GM06990 (cell line): ENCODE measurements around the gene NTSR1.

Experiments
- DNase-seq: peaks from one replicate; pipeline ENCODE4 v3.0.0-alpha.2; 2011; ENCODE audit not compliant: insufficient read length; ENCODE audit errors: extremely low read depth
- H3K27me3 ChIP-seq: replicated peaks from 2 replicates; pipeline ENCODE4 v1.6.0; 2011; ENCODE audit warnings: low read length; ENCODE audit not compliant: control insufficient read depth, insufficient read depth
- H3K36me3 ChIP-seq: 2 replicates; pipeline ENCODE4 v1.5.1; 2011; ENCODE audit warnings: low read length; ENCODE audit not compliant: control insufficient read depth, insufficient read depth
- H3K4me3 ChIP-seq: replicated peaks from 2 replicates; pipeline ENCODE4 v1.5.1; 2011; ENCODE audit warnings: low read depth, mild to moderate bottlenecking, control low read depth, low read length
- TF ChIP-seq, protein P1 (sequence below): IDR thresholded peaks from 2 replicates; pipeline ENCODE4 v1.5.1; 2011; ENCODE audit warnings: low read length, control low read depth, mild to moderate bottlenecking, inconsistent platforms; ENCODE audit not compliant: insufficient read depth, poor library complexity, severe bottlenecking

NTSR1 gene

DNA sequence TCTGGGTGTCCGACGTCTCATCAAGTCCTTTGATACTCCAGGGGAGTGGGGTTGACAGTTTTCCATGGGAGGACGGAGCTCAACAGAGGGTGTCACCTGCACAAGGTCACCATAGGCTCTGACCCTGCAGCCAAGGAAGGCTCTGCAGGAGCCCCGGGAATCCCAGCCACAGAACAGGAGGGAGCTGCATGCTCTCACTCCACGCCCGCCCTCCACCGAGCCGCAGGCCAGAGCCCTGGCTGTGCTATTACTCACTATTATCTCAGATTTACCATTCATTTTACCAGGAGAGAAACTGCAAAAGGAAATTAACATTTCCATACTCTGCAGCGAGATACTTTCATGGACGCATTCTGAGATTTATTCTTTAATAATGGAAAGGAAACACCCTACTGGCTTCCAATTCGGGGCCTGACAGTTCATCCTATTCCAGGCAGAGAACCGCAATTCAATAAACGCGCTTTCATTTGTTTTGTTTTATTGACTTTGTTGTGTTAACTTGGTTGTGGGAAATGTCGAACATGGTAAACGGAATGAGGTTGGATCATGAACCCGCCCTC, 18.3 kb upstream of the NTSR1 start:
- Histone ChIP-seq H3K36me3 (no peaks in the 10 kb centered on the region), H3K27me3 (peaks cover 5% of the 10 kb centered on the region), H3K4me3 (no peak overlapping the region)
- DNase-seq = no peak
- TF ChIP-seq, protein P1, sequence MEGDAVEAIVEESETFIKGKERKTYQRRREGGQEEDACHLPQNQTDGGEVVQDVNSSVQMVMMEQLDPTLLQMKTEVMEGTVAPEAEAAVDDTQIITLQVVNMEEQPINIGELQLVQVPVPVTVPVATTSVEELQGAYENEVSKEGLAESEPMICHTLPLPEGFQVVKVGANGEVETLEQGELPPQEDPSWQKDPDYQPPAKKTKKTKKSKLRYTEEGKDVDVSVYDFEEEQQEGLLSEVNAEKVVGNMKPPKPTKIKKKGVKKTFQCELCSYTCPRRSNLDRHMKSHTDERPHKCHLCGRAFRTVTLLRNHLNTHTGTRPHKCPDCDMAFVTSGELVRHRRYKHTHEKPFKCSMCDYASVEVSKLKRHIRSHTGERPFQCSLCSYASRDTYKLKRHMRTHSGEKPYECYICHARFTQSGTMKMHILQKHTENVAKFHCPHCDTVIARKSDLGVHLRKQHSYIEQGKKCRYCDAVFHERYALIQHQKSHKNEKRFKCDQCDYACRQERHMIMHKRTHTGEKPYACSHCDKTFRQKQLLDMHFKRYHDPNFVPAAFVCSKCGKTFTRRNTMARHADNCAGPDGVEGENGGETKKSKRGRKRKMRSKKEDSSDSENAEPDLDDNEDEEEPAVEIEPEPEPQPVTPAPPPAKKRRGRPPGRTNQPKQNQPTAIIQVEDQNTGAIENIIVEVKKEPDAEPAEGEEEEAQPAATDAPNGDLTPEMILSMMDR = no peak

DNA sequence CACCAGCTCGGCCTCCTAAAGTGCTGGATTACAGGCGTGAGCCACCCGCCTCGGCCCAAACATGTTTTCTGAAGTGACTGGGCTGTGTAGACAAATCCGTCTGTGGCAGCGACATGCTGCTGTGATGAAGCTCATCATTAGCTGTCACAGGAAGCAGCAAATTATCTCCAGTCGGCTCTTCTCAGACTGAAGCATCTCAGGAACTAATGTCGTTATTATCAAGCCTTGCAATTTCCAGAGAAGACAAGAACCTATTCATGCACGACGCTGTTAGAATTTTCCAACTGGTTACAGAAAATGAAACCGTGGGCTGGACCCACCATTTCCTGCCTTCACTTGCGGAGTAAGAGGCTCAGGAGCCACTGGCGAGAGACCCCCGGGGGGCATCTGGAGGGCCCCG, 17.1 kb upstream of the NTSR1 start:
- Histone ChIP-seq H3K36me3 (no peaks in the 10 kb centered on the region), H3K4me3 (no peak overlapping the region), H3K27me3 (peaks cover 5% of the 10 kb centered on the region)
- DNase-seq = no peak
- TF ChIP-seq, protein P1 = no peak

DNA sequence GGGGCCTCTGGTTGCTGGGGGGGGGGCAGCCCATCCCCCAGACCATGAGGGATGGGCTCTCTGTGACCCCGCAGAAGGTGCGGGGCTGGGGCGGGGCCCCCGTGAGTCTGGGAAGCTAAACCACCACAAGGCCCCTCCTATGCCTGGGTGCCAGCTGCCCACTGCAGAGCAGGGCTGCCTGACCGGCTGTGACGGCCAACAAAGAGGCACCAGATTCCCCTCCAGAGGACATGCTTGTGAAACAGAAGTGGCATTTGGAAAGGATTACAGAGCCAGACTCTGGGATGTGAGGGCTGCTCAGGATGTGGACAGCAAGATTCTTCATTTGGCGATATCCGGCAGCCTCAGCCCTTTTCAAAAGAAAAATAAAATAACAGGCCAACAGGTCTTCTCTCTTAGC, 16.5 kb upstream of the NTSR1 start:
- peaks cover 5% of the 10 kb centered on the region for H3K27me3 ChIP-seq
- TF ChIP-seq, protein P1 = no peak
- DNase-seq = no peak
- no peaks in the 10 kb centered on the region for H3K36me3 ChIP-seq
- H3K4me3 ChIP-seq = no peak overlapping the region

DNA sequence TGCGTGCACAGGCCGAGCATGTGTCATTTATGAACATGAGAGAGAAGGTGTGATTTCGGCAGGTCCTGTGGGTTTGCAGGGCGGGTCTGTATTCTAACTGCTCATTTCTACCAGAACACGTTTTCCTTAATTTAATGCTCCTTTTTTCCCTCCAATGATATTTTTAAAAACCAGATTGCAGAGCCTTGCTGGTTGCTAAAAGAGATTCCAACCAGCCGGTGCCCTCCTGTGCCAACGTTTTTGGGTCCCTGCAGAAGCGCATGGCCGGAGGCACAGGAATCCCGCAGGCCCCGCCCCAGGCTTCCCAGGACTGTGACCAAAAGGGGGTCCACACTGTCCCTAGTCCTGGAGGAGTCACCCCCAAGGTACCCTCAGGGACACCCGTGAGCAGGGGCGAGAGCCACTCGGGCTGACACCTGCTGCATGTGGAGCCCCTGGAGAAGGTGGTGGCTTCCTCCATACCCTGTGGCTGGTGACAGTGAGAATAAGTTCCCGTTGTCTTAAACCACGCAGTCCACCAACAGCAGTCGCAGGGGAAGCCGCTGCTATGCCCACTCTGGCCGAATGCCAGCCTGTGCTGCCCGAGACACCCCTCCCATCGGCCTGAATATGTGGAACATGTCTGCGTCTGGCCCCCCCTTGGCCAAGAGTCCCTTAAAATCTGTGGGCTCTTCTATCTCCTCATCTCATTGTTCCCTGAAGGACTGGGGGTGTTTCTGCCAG, 15.7 kb upstream of the NTSR1 start:
- TF ChIP-seq, protein P1 = no peak
- H3K36me3 ChIP-seq = no peaks in the 10 kb centered on the region
- no peak overlapping the region for H3K4me3 ChIP-seq
- DNase-seq = no peak
- peaks cover 5% of the 10 kb centered on the region for H3K27me3 ChIP-seq

DNA sequence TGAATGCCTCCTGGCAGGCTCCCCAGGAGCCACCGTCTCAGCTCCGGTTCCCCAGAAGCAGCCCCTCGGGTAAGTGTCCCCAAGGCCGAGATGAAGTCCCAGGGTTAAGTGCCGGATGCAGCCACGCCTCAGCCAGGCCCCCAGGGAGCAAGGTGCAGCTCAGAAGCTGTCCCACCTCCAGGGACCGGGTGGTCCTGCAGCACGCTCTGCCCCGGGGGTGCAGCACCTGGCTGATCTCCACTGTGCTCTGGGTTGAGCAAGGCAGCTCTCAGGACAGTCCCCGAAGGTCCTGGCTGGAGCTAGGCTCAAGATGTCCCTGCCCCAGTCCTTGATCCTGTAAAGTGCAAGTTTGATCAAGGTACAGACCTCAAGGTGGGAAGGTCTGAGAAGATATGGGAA, 15.1 kb upstream of the NTSR1 start:
- Histone ChIP-seq H3K27me3 (peaks cover 5% of the 10 kb centered on the region), H3K36me3 (no peaks in the 10 kb centered on the region), H3K4me3 (no peak overlapping the region)
- TF ChIP-seq, protein P1 = no peak
- DNase-seq = no peak

DNA sequence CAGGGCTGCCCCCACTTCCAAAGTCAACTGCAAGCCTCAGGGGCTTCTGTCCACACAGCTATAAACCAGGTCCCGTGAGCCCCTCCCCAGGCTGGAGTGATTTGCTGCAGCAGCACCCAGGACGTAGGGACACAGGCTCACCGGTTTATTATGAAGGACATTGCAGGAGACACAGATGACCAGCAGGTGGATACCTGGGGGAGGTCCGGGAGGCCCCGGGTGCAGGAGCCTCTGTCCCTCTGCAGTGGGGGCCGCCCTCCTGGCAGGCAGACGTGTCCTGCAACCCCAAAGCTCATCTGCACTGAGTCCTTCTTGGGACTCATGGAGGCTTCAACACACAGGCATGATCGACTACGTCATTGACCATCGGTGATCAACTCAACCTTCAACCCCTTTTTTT, 14.5 kb upstream of the NTSR1 start:
- TF ChIP-seq, protein P1 = no peak

More for the DNA sequence above, 14.5 kb upstream of the NTSR1 start:
- no peak for DNase-seq
- H3K4me3 ChIP-seq = no peak overlapping the region
- H3K36me3 ChIP-seq = no peaks in the 10 kb centered on the region
- peaks cover 5% of the 10 kb centered on the region for H3K27me3 ChIP-seq
